Upper lobe of left lung (tissue), 6 donors: Measurements from ENCODE around the gene SPATA6. TPM values are rescaled to one million over a fixed set of nuclear protein-coding genes. Genes with fewer than 3 reads are reported as not detected.
A peak's percentile ranks its signal among the peaks of the same experiment; 100 is the strongest.
"Not testable (repeated sequence)": the region's sequence is repeated elsewhere in the genome, so short reads cannot be mapped to it uniquely, and the experiment has no call there.

Source experiments
- ATAC-seq, 2 donors: fragments of 200-7000 bp; cut with Tn5 transposase; one replicate each; pipeline ENCODE4 v1.9.1; 2022; ENCODE audit warnings: mild to moderate bottlenecking in 2 of 2, moderate library complexity in 2 of 2; ENCODE audit not compliant: low FRiP score in 2 of 2
- DNase-seq, 2 donors: peaks; one replicate each; pipeline ENCODE4 v3.0.0-alpha.2; 2019 to 2020
- H3K27ac ChIP-seq, 4 donors: fragments of 200-600 bp; sonication (generic); one replicate each; pipeline ENCODE4 v1.5.1; 2016 to 2019
- H3K27me3 ChIP-seq, 4 donors: fragments of 200-600 bp; sonication (generic); one replicate each; pipeline ENCODE4 v1.5.1; 2017 to 2019
- H3K36me3 ChIP-seq, 4 donors: fragments of 200-600 bp; sonication (generic); one replicate each; pipeline ENCODE4 v1.5.1; 2016 to 2019
- H3K4me1 ChIP-seq, 4 donors: fragments of 200-600 bp; sonication (generic); one replicate each; pipeline ENCODE4 v1.5.1; 2018 to 2019
- H3K4me3 ChIP-seq, 4 donors: fragments of 200-600 bp; sonication (generic); one replicate each; pipeline ENCODE4 v1.5.1; 2017 to 2019; ENCODE audit warnings: mild to moderate bottlenecking in 2 of 4, moderate library complexity in 1 of 4
- H3K9me3 ChIP-seq, 4 donors: fragments of 200-600 bp; sonication (generic); one replicate each; pipeline ENCODE4 v1.5.1; 2018 to 2019
- EP300 ChIP-seq, 4 donors: sonication (generic); formaldehyde crosslinking; IDR thresholded peaks; one replicate each; pipeline ENCODE4 v1.5.1; 2017; ENCODE audit warnings: antibody characterized with exemption in 4 of 4, control low read depth in 2 of 4
- POLR2A ChIP-seq, 4 donors: fragments of 450-650 bp; IDR thresholded peaks; one replicate each; pipeline ENCODE4 v1.5.1; 2016 to 2017; ENCODE audit warnings: antibody characterized with exemption in 4 of 4, mild to moderate bottlenecking in 2 of 4
- POLR2AphosphoS5 ChIP-seq, 2 donors: sonication (generic); formaldehyde crosslinking; IDR thresholded peaks; one replicate each; pipeline ENCODE4 v1.5.1; 2017; ENCODE audit warnings: antibody characterized with exemption in 2 of 2
- WGBS, 2 donors: methylation state at CpG; one replicate each; pipeline ENCODE4 v1.1.5; 2017 to 2018; 5-methylcytosine and 5-hydroxymethylcytosine counted together
- total RNA-seq, 6 donors: library from RNA; depleted of rRNA in 4 of 6; stranded (reverse); fragments of >200 nt in 4 of 6; gene quantifications; one replicate each; pipeline versions ENCODE4 v1.1.0 to v1.2.1, GENCODE V29; 2016 to 2021
- TF ChIP-seq, protein P1 (sequence below), 6 experiments: fragments of 450-650 bp in 4 of 6; fragments of 200-600 bp in 2 of 6; sonication (generic) in 2 of 6; IDR thresholded peaks; one replicate each; pipeline ENCODE4 v1.5.1; 2016 to 2019; ENCODE audit warnings: antibody characterized with exemption in 6 of 6
- donor health status: DM: no; HTN: no; CAD: no; lungs with moderate emphysema.
- donor health status: DM: no; HTN: yes; CAD: no; lungs with severe emphysema.

SPATA6 gene
- total RNA-seq, 6 donors from 2014 or later = 9.4 to 31.6 (median 21.0) TPM

DNA sequence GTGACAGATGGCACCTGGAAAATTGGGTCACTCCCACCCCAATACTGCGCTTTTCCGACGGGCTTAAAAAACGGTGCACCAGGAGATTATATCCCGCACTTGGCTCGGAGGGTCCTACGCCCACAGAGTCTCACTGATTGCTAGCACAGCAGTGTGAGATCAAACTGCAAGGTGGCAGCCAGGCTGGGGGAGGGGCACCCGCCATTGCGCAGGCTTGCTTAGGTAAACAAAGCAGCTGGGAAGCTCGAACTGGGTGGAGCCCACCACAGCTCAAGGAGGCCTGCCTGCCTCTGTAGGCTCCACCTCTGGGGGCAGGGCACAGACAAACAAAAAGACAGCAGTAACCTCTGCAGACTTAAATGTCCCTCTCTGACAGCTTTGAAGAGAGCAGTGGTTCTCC is 194.6 kb downstream of the SPATA6 start:
- 94 to 97% methylated on average over 9 to 10 of the region's 10 CpGs for WGBS, 2 donors
- not testable (repeated sequence) for ATAC-seq, H3K4me3 ChIP-seq, H3K4me1 ChIP-seq, H3K36me3 ChIP-seq, H3K9me3 ChIP-seq, H3K27me3 ChIP-seq, H3K27ac ChIP-seq
- peak in 1 of 2 donors; percentile 26 for DNase-seq

DNA sequence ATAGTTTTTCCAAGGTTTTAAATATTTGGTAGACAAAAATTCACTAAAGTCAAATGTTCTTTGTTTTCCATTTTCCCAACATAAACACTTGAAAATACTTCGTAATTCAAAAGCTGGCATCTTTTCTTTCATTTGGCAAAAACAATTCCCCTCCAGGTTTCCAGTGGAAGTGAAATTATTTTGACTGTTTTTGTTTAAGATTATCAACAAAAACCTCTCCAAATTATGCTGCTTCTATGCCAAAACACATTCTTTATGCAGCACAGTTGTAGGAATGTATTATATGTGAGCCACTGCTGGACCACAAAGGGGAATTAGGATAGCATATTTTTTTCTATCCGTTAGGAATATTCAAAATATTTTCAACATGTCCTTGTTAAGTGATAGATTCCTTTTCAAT is 205.4 kb downstream of the SPATA6 start:
- no peaks in the 10 kb centered on the region for H3K36me3 ChIP-seq
- H3K27me3 ChIP-seq = no peaks in the 10 kb centered on the region
- 70 to 71% methylated on average over 2 of the region's 2 CpGs for whole genome bisulfite sequencing, 2 donors
- no peak overlapping the region for H3K27ac ChIP-seq
- H3K4me3 ChIP-seq = no peak overlapping the region
- no peak for ATAC-seq
- no peaks in the 10 kb centered on the region for H3K9me3 ChIP-seq
- TF ChIP-seq, protein P1, sequence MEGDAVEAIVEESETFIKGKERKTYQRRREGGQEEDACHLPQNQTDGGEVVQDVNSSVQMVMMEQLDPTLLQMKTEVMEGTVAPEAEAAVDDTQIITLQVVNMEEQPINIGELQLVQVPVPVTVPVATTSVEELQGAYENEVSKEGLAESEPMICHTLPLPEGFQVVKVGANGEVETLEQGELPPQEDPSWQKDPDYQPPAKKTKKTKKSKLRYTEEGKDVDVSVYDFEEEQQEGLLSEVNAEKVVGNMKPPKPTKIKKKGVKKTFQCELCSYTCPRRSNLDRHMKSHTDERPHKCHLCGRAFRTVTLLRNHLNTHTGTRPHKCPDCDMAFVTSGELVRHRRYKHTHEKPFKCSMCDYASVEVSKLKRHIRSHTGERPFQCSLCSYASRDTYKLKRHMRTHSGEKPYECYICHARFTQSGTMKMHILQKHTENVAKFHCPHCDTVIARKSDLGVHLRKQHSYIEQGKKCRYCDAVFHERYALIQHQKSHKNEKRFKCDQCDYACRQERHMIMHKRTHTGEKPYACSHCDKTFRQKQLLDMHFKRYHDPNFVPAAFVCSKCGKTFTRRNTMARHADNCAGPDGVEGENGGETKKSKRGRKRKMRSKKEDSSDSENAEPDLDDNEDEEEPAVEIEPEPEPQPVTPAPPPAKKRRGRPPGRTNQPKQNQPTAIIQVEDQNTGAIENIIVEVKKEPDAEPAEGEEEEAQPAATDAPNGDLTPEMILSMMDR (IDR thresholded peaks at IDR 0.05) = no peak
- TF ChIP-seq POLR2A (IDR thresholded peaks at IDR 0.05) (no peak), POLR2AphosphoS5 (IDR thresholded peaks at IDR 0.05) (no peak), EP300 (IDR thresholded peaks at IDR 0.05) (no peak)
- H3K4me1 ChIP-seq = no peaks in the 10 kb centered on the region
- DNase-seq = no peak

DNA sequence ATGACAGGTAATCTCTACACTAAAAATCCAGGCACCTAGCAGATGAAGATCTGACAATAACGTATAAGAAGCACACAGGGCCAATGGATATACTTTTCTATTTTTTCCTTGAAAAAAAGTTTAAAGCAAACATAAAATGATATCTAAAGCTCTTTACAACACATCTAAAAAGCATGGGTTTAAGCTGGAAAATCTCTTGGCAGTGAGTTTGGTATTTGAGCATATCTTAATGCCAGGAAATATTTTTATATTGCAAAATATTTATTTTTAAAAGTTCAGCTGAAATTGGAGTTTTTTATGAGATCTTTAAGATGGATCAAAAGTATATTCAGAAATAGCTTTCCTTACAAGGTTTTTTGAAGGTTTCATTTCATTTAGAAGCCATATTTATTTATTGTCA is 209.0 kb downstream of the SPATA6 start:
- H3K4me3 ChIP-seq = no peak overlapping the region
- no peaks in the 10 kb centered on the region for H3K9me3 ChIP-seq
- no peak overlapping the region for H3K27ac ChIP-seq
- H3K4me1 ChIP-seq = no peaks in the 10 kb centered on the region
- 51 to 60% methylated on average over 1 of the region's 1 CpG for WGBS, 2 donors
- H3K27me3 ChIP-seq = no peaks in the 10 kb centered on the region
- no peaks in the 10 kb centered on the region for H3K36me3 ChIP-seq
- no peak for TF ChIP-seq POLR2A (IDR thresholded peaks at IDR 0.05)
- TF ChIP-seq EP300 (IDR thresholded peaks at IDR 0.05) = no peak
- ATAC-seq (no peak), DNase-seq (no peak)

DNA sequence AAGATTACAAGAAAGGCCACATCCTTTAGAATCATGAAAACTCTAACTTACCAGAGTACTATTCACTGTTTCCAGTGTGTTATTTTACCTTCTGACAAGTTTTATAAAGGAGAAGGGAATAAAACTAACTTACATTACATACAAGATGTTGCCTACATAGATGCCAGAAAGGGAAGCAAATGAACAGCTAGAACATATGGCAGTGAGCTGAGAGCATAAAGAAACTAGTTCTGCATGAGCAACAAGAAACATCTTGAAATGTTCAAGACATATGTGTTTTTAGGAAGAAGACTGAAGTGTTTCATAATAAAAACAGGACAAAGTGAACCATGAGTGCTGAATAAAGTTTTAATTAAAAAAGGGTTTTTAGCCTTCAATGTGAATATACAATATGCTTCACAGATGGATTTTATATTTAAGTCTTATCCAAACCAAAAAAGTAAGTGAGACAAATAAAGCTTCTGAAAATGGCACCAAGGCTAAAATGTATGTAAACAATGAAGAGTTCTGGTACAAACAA is 210.1 kb downstream of the SPATA6 start:
- Histone ChIP-seq H3K27ac (no peak overlapping the region), H3K36me3 (no peaks in the 10 kb centered on the region), H3K9me3 (no peaks in the 10 kb centered on the region), H3K4me3 (no peak overlapping the region), H3K27me3 (no peaks in the 10 kb centered on the region), H3K4me1 (no peaks in the 10 kb centered on the region)
- no peak for DNase-seq
- TF ChIP-seq, protein P1 (IDR thresholded peaks at IDR 0.05) = no peak
- TF ChIP-seq POLR2A (IDR thresholded peaks at IDR 0.05) (no peak), POLR2AphosphoS5 (IDR thresholded peaks at IDR 0.05) (no peak), EP300 (IDR thresholded peaks at IDR 0.05) (no peak)
- no peak for ATAC-seq

DNA sequence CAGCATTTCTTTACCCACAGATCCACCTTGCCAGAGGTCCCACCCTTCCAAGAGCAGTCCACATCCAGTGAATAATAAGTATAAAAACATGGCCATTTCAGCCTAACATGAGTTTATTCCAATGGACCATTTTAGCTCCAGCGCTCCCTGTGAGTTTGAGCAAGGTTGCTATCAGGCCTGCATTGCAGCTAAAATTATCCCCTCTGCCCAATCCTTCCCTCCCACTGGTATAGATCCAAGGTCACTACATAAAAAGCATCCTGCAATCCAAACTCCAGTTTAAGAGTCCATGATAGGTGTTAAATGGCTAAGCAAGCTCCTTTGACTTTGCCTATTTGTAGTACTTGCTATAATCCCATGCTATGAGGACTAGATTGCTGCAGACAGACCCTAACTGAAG is 213.9 kb downstream of the SPATA6 start:
- Histone ChIP-seq H3K9me3 (no peaks in the 10 kb centered on the region), H3K4me1 (no peaks in the 10 kb centered on the region), H3K27ac (no peak overlapping the region), H3K36me3 (no peaks in the 10 kb centered on the region), H3K4me3 (no peak overlapping the region), H3K27me3 (no peaks in the 10 kb centered on the region)
- ATAC-seq = no peak
- TF ChIP-seq POLR2A (IDR thresholded peaks at IDR 0.05) = no peak
- no peak for TF ChIP-seq EP300 (IDR thresholded peaks at IDR 0.05)
- TF ChIP-seq, protein P1 (IDR thresholded peaks at IDR 0.05) = no peak
- TF ChIP-seq POLR2AphosphoS5 (IDR thresholded peaks at IDR 0.05) = no peak
- no peak for DNase-seq
- WGBS, 2 donors = 100% methylated on average over 1 of the region's 1 CpG

DNA sequence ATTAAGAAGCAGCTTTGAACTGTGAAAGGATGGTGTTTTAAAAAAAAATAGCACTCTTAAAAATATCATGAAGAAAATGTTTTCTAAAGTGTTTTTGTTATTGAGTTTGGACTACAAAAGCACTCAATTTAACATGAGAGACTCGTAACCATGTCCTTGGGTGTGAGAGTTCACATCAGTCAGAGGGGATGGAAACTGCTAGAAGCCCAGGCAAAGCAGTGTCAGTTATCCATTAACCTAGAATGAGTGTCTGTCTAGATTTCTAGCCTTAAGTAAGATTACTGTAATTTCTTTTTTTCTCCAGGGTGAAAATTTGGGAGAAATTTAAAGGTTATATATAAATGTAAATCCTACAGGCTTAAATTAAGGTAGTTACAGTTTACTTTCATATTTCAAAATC is 217.8 kb downstream of the SPATA6 start:
- 84 to 96% methylated on average over 1 of the region's 1 CpG for WGBS, 2 donors
- H3K4me3 ChIP-seq = no peak overlapping the region
- H3K36me3 ChIP-seq = no peaks in the 10 kb centered on the region
- H3K4me1 ChIP-seq = no peaks in the 10 kb centered on the region
- no peaks in the 10 kb centered on the region for H3K9me3 ChIP-seq
- DNase-seq (no peak), ATAC-seq (no peak)
- TF ChIP-seq, protein P1 (IDR thresholded peaks at IDR 0.05) = no peak
- TF ChIP-seq POLR2A (IDR thresholded peaks at IDR 0.05) = no peak
- TF ChIP-seq POLR2AphosphoS5 (IDR thresholded peaks at IDR 0.05) = no peak
- TF ChIP-seq EP300 (IDR thresholded peaks at IDR 0.05) = no peak
- H3K27ac ChIP-seq = no peak overlapping the region
- H3K27me3 ChIP-seq = no peaks in the 10 kb centered on the region
